ENCODE measurements around the gene PLEKHA7. TPM values are rescaled to one million over a fixed set of nuclear protein-coding genes. Genes with fewer than 3 reads are reported as not detected.

PLEKHA7 gene
- total RNA-seq, 6 donors from 2014 or later, result 27.5 to 87.0 (median 48.6) TPM

DNA sequence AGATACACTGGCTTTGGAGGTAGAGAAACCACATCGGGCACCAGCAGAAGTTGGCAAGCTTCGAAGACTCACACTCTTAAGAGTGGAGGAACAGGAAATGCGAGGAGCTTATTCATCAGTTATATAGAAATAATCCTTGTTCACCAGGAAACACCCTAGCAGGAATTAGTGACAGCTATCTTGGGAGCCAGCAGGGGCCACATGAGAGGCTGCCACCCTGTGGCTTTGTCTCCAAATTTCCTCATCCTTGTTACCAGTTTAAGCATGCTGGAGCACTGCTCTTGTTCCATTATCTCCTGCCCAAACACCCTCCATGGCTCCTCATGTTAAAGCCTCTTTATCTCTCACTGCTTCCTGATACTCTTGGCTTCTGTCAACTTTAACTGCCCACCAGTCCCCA, 131.0 kb downstream of the PLEKHA7 start:
- ATAC-seq (ENCODE audit: low FRiP score in 2 of 2) (peak; percentile 45 to 47), DNase-seq (peak in 1 of 2 donors; percentile 36)
- WGBS, 2 donors, result 17 to 35% methylated on average over 3 of the region's 3 CpGs
- H3K27me3 ChIP-seq, result no peaks in the 10 kb centered on the region
- no peaks in the 10 kb centered on the region for H3K36me3 ChIP-seq
- TF ChIP-seq EP300 (IDR thresholded peaks at IDR 0.05), result no peak
- TF ChIP-seq, protein P1, sequence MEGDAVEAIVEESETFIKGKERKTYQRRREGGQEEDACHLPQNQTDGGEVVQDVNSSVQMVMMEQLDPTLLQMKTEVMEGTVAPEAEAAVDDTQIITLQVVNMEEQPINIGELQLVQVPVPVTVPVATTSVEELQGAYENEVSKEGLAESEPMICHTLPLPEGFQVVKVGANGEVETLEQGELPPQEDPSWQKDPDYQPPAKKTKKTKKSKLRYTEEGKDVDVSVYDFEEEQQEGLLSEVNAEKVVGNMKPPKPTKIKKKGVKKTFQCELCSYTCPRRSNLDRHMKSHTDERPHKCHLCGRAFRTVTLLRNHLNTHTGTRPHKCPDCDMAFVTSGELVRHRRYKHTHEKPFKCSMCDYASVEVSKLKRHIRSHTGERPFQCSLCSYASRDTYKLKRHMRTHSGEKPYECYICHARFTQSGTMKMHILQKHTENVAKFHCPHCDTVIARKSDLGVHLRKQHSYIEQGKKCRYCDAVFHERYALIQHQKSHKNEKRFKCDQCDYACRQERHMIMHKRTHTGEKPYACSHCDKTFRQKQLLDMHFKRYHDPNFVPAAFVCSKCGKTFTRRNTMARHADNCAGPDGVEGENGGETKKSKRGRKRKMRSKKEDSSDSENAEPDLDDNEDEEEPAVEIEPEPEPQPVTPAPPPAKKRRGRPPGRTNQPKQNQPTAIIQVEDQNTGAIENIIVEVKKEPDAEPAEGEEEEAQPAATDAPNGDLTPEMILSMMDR (IDR thresholded peaks at IDR 0.05), result peak in 4 of 6 experiments; percentile 8 to 36 (median 16)
- no peaks in the 10 kb centered on the region for H3K9me3 ChIP-seq
- H3K4me1 ChIP-seq, result peaks cover 0 to 34% (median 29%) of the 10 kb centered on the region in 4 donors
- H3K4me3 ChIP-seq, result no peak overlapping the region
- H3K27ac ChIP-seq, result no peak overlapping the region

DNA sequence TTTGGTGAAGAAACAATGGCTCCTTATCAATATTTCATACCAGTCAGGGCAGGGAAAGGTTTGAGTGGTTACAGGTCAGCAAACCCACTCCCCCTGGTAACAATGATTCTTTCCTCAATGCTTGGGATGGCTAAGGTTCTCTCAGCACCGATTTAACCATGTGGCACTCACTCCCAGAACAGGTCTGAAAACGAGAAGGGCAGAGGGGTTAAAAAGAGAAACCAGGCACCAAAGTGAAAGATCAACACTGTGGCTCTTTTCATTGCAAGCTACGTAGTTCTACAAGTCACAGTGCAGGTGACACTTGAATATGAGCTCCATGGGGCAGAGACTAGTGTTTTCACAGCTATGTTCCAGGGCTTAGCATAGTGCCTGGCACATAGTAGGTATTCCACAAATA, 132.4 kb downstream of the PLEKHA7 start:
- H3K27ac ChIP-seq, result no peak overlapping the region
- H3K4me1 ChIP-seq, result peaks cover 0 to 34% (median 29%) of the 10 kb centered on the region in 4 donors
- TF ChIP-seq EP300 (IDR thresholded peaks at IDR 0.05) (no peak), POLR2A (IDR thresholded peaks at IDR 0.05) (no peak), POLR2AphosphoS5 (IDR thresholded peaks at IDR 0.05) (no peak)
- TF ChIP-seq, protein P1 (IDR thresholded peaks at IDR 0.05), result no peak
- WGBS, 2 donors, result 58 to 84% methylated on average over 3 of the region's 3 CpGs
- no peaks in the 10 kb centered on the region for H3K9me3 ChIP-seq
- no peak for ATAC-seq (ENCODE audit: low FRiP score in 2 of 2)
- DNase-seq, result no peak
- no peak overlapping the region for H3K4me3 ChIP-seq
- H3K36me3 ChIP-seq, result no peaks in the 10 kb centered on the region
- no peaks in the 10 kb centered on the region for H3K27me3 ChIP-seq

DNA sequence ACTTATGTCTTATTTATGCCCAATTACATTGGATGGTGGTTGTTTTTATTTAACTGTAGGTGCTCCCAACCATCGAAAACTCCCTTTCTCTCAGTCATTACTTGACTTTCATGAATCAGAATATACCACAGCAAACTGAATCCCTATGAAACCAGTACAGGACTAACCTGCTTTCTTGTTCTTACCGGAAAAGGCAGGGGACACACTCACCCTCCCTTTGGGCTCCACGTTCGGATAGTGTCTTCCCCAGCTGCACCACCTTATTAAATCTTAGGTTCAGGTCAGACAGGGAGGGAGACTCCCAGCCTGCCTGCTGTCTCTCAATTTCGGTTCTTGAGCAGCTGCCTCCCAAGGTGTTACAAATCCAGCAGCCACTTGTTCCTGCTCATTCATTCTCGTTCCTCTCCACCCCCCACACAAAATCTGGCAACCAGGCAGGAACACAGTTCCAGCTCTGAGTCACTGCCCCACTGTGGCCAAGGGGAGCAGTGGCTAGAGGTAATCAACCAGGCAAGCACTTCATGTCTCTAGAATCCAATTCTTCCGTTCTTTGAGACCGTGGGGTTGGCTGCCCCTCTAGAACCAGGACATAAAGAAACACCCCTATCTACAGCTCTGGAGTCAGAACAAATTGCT, 133.0 kb downstream of the PLEKHA7 start:
- ATAC-seq (ENCODE audit: low FRiP score in 2 of 2), result peak; percentile 74 to 84
- TF ChIP-seq EP300 (IDR thresholded peaks at IDR 0.05), result no peak
- TF ChIP-seq, protein P1 (IDR thresholded peaks at IDR 0.05), result peak in 5 of 6 experiments; percentile 17 to 49 (median 39)
- H3K4me1 ChIP-seq, result peaks cover 0 to 34% (median 29%) of the 10 kb centered on the region in 4 donors
- no peaks in the 10 kb centered on the region for H3K27me3 ChIP-seq
- no peaks in the 10 kb centered on the region for H3K9me3 ChIP-seq
- DNase-seq, result peak in 1 of 2 donors; percentile 84
- H3K27ac ChIP-seq, result no peak overlapping the region
- WGBS, 2 donors, result 49 to 57% methylated on average over 8 of the region's 8 CpGs
- H3K36me3 ChIP-seq, result no peaks in the 10 kb centered on the region
- no peak overlapping the region for H3K4me3 ChIP-seq

DNA sequence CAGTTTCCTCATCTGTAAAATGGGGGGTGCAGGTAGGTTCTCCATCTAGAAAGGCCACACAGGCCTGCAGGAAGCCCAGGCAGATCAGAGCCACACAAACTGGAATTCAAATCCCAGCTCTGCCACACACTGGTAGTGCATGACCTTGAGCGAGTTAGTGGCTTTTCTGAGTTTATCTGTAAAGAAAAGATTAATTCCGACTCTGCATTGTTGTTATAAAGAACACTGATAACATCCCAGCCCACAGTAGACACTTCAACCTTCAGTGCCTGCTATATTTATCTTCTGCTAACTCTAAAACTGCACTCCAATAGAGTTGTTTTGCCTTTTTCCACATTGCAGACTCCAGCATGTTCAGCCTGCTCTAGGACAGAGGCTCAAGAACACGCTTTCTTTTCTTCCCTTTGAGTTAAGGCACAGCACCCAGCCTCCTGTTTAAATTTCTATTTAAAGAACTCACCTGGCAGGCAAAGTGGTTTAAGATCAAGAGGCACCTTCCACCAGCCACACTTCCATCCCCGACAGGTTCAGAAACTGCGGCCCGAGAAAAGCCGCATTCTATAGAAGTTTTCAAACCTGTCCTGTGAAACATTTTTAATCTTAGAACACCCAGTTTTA, 133.9 kb downstream of the PLEKHA7 start:
- H3K27me3 ChIP-seq, result no peaks in the 10 kb centered on the region
- no peak for DNase-seq
- no peak for TF ChIP-seq POLR2A (IDR thresholded peaks at IDR 0.05)
- no peak for TF ChIP-seq POLR2AphosphoS5 (IDR thresholded peaks at IDR 0.05)
- TF ChIP-seq, protein P1 (IDR thresholded peaks at IDR 0.05), result no peak
- no peak for TF ChIP-seq EP300 (IDR thresholded peaks at IDR 0.05)
- H3K4me1 ChIP-seq, result peaks cover 0 to 34% (median 29%) of the 10 kb centered on the region in 4 donors
- no peak overlapping the region for H3K4me3 ChIP-seq
- H3K9me3 ChIP-seq, result no peaks in the 10 kb centered on the region
- no peak for ATAC-seq (ENCODE audit: low FRiP score in 2 of 2)
- WGBS, 2 donors, result 70 to 77% methylated on average over 7 of the region's 7 CpGs
- no peaks in the 10 kb centered on the region for H3K36me3 ChIP-seq
- H3K27ac ChIP-seq, result no peak overlapping the region

DNA sequence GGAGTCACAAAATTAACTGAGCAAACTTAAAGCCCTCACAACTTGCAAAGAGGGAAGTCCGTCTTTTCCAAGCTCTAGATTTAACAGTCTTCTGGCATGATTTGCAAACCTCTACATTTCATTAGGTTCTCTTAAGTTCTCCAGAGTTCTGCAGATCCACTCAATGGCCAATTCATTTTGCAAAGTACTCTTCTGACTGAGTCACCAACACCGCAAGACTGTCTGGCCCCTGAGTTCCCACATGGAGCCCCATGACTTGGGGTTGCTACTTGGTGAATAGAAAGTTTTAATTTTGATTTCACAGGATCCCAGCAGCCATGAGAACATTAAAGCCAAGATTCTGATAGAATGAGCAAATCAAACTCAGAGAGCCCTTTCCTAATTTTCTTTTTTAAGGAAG, 134.5 kb downstream of the PLEKHA7 start:
- Histone ChIP-seq H3K4me3 (no peak overlapping the region), H3K27ac (no peak overlapping the region), H3K27me3 (no peaks in the 10 kb centered on the region), H3K4me1 (peaks cover 0 to 34% (median 29%) of the 10 kb centered on the region in 4 donors), H3K9me3 (no peaks in the 10 kb centered on the region), H3K36me3 (no peaks in the 10 kb centered on the region)
- 76 to 79% methylated on average over 2 of the region's 2 CpGs for WGBS, 2 donors
- DNase-seq (peak in 1 of 2 donors; percentile 41), ATAC-seq (ENCODE audit: low FRiP score in 2 of 2) (no peak)
- TF ChIP-seq EP300 (IDR thresholded peaks at IDR 0.05) (no peak), POLR2AphosphoS5 (IDR thresholded peaks at IDR 0.05) (no peak), POLR2A (IDR thresholded peaks at IDR 0.05) (no peak)
- TF ChIP-seq, protein P1 (IDR thresholded peaks at IDR 0.05), result no peak

Data from upper lobe of left lung (tissue), 6 donors.